BLaER1 treated with 17β-estradiol and CSF1 and Interleukin-3, amounts not matched to agents 10 nM and 100 nM (cell line): Measurements from ENCODE around the gene FSTL4.
A peak's percentile ranks its signal among the peaks of the same experiment; 100 is the strongest.

Source experiments
- H3K27ac ChIP-seq, 11 experiments: shearing (Covaris generic); formaldehyde crosslinking; 2 replicates each; pipeline ENCODE4 v1.8.1; 2022
- H3K27me3 ChIP-seq, 11 experiments: shearing (Covaris generic); formaldehyde crosslinking; 2 replicates each; pipeline ENCODE4 v1.8.1; 2022
- H3K36me3 ChIP-seq, 11 experiments: shearing (Covaris generic); formaldehyde crosslinking; 2 replicates each; pipeline ENCODE4 v1.8.1; 2022
- H3K4me1 ChIP-seq, 10 experiments: shearing (Covaris generic); formaldehyde crosslinking; 2 replicates each; pipeline ENCODE4 v1.8.1; 2022
- H3K4me2 ChIP-seq, 11 experiments: shearing (Covaris generic); formaldehyde crosslinking; 2 replicates each; pipeline ENCODE4 v1.8.1; 2022
- H3K4me3 ChIP-seq, 10 experiments: shearing (Covaris generic); formaldehyde crosslinking; 2 replicates each; pipeline ENCODE4 v1.8.1; 2022
- H3K9ac ChIP-seq, 11 experiments: shearing (Covaris generic); formaldehyde crosslinking; 2 replicates each; pipeline ENCODE4 v1.8.1; 2022
- H3K9me3 ChIP-seq, 11 experiments: shearing (Covaris generic); formaldehyde crosslinking; replicated peaks in 1 of 11; 2 replicates each; pipeline ENCODE4 v1.8.1; 2022
- H4K20me1 ChIP-seq, 11 experiments: shearing (Covaris generic); formaldehyde crosslinking; 2 replicates each; pipeline ENCODE4 v1.8.1; 2022
- Cebpa-rat ChIP-seq, 11 experiments: shearing (Covaris generic); IDR thresholded peaks; 2 replicates each; pipeline ENCODE4 v1.8.1; 2022

Gene FSTL4

GRCh38 chr5:133357758-133358157 is 254.6 kb downstream of the FSTL4 start:
- no peak for TF ChIP-seq Cebpa-rat (IDR thresholded peaks at IDR 0.05)
- H3K4me2 ChIP-seq = no peak overlapping the region
- H3K4me3 ChIP-seq = no peak overlapping the region

GRCh38 chr5:133356984-133357421 is 255.3 kb downstream of the FSTL4 start:
- Histone ChIP-seq H3K4me1 (peaks cover 0 to 9% (median 0%) of the 10 kb centered on the region in 10 experiments; a peak in 2 of 20 replicates), H3K4me2 (no peak overlapping the region), H3K36me3 (no peaks in the 10 kb centered on the region), H3K27me3 (no peaks in the 10 kb centered on the region), H3K9me3 (no peaks in the 10 kb centered on the region), H3K9ac (no peak overlapping the region), H3K27ac (no peak overlapping the region), H4K20me1 (no peaks in the 10 kb centered on the region), H3K4me3 (no peak overlapping the region)
- no peak for TF ChIP-seq Cebpa-rat (IDR thresholded peaks at IDR 0.05)

More at GRCh38 chr5:133357758-133358157, 254.6 kb downstream of the FSTL4 start:
- Histone ChIP-seq H3K9ac (no peak overlapping the region), H3K27me3 (no peaks in the 10 kb centered on the region), H3K9me3 (no peaks in the 10 kb centered on the region), H3K27ac (no peak overlapping the region), H4K20me1 (no peaks in the 10 kb centered on the region), H3K4me1 (peaks cover 0 to 9% (median 0%) of the 10 kb centered on the region in 10 experiments; a peak in 2 of 20 replicates), H3K36me3 (no peaks in the 10 kb centered on the region)

GRCh38 chr5:133356396-133356983 is 255.9 kb downstream of the FSTL4 start:
- Histone ChIP-seq H3K36me3 (no peaks in the 10 kb centered on the region), H3K4me1 (peaks cover 0 to 9% (median 0%) of the 10 kb centered on the region in 10 experiments; a peak in 2 of 20 replicates), H4K20me1 (no peaks in the 10 kb centered on the region), H3K9ac (no peak overlapping the region), H3K4me2 (no peak overlapping the region), H3K9me3 (no peaks in the 10 kb centered on the region), H3K27me3 (no peaks in the 10 kb centered on the region), H3K4me3 (no peak overlapping the region), H3K27ac (no peak overlapping the region)
- no peak for TF ChIP-seq Cebpa-rat (IDR thresholded peaks at IDR 0.05)

- H3K9ac ChIP-seq = no peak overlapping the region
- no peaks in the 10 kb centered on the region for H3K27me3 ChIP-seq
- H4K20me1 ChIP-seq = no peaks in the 10 kb centered on the region
Measured at GRCh38 chr5:133354323-133355185, 257.8 kb downstream of the FSTL4 start.

GRCh38 chr5:133353741-133354140 is 258.6 kb downstream of the FSTL4 start:
- Histone ChIP-seq H3K36me3 (no peaks in the 10 kb centered on the region), H3K4me2 (no peak overlapping the region)

More at GRCh38 chr5:133354323-133355185, 257.8 kb downstream of the FSTL4 start:
- Histone ChIP-seq H3K27ac (no peak overlapping the region), H3K4me2 (peak overlapping the region in 2 of 11 experiments; percentile 3 to 12; a peak in 1 of 22 replicates), H3K9me3 (no peaks in the 10 kb centered on the region), H3K4me3 (no peak overlapping the region), H3K4me1 (peaks cover 0 to 9% (median 0%) of the 10 kb centered on the region in 10 experiments; a peak in 2 of 20 replicates), H3K36me3 (no peaks in the 10 kb centered on the region)
- no peak for TF ChIP-seq Cebpa-rat (IDR thresholded peaks at IDR 0.05)

GRCh38 chr5:133348406-133348805 is 263.9 kb downstream of the FSTL4 start:
- Histone ChIP-seq H3K27me3 (no peaks in the 10 kb centered on the region), H3K4me1 (no peaks in the 10 kb centered on the region; a peak in 1 of 20 replicates), H3K36me3 (no peaks in the 10 kb centered on the region), H3K9me3 (no peaks in the 10 kb centered on the region), H3K4me2 (no peak overlapping the region), H3K27ac (no peak overlapping the region), H3K4me3 (no peak overlapping the region), H4K20me1 (no peaks in the 10 kb centered on the region), H3K9ac (no peak overlapping the region)
- TF ChIP-seq Cebpa-rat (IDR thresholded peaks at IDR 0.05) = no peak

More at GRCh38 chr5:133353741-133354140, 258.6 kb downstream of the FSTL4 start:
- H3K27ac ChIP-seq = no peak overlapping the region
- H3K4me3 ChIP-seq = no peak overlapping the region
- H3K9me3 ChIP-seq = no peaks in the 10 kb centered on the region
- peaks cover 0 to 9% (median 0%) of the 10 kb centered on the region in 10 experiments; a peak in 2 of 20 replicates for H3K4me1 ChIP-seq
- H4K20me1 ChIP-seq = no peaks in the 10 kb centered on the region
- no peaks in the 10 kb centered on the region for H3K27me3 ChIP-seq
- no peak overlapping the region for H3K9ac ChIP-seq
- no peak for TF ChIP-seq Cebpa-rat (IDR thresholded peaks at IDR 0.05)

GRCh38 chr5:133347039-133347438 is 265.3 kb downstream of the FSTL4 start:
- H3K27me3 ChIP-seq = no peaks in the 10 kb centered on the region
- TF ChIP-seq Cebpa-rat (IDR thresholded peaks at IDR 0.05) = no peak

GRCh38 chr5:133344266-133344665 is 268.1 kb downstream of the FSTL4 start:
- Histone ChIP-seq H4K20me1 (no peaks in the 10 kb centered on the region), H3K9me3 (no peaks in the 10 kb centered on the region), H3K9ac (no peak overlapping the region), H3K4me2 (no peak overlapping the region), H3K4me1 (peaks cover 0 to 8% (median 0%) of the 10 kb centered on the region in 10 experiments; a peak in 5 of 20 replicates), H3K27ac (no peak overlapping the region), H3K36me3 (no peaks in the 10 kb centered on the region), H3K27me3 (no peaks in the 10 kb centered on the region), H3K4me3 (no peak overlapping the region)
- no peak for TF ChIP-seq Cebpa-rat (IDR thresholded peaks at IDR 0.05)

More at GRCh38 chr5:133347039-133347438, 265.3 kb downstream of the FSTL4 start:
- no peaks in the 10 kb centered on the region; a peak in 1 of 20 replicates for H3K4me1 ChIP-seq
- H3K36me3 ChIP-seq = no peaks in the 10 kb centered on the region
- H3K4me2 ChIP-seq = no peak overlapping the region
- H3K9me3 ChIP-seq = no peaks in the 10 kb centered on the region
- no peak overlapping the region for H3K27ac ChIP-seq
- no peaks in the 10 kb centered on the region for H4K20me1 ChIP-seq
- no peak overlapping the region for H3K4me3 ChIP-seq
- no peak overlapping the region for H3K9ac ChIP-seq

- Histone ChIP-seq H3K4me3 (no peak overlapping the region), H3K27ac (no peak overlapping the region), H3K36me3 (no peaks in the 10 kb centered on the region), H3K27me3 (no peaks in the 10 kb centered on the region), H3K9me3 (no peaks in the 10 kb centered on the region), H4K20me1 (no peaks in the 10 kb centered on the region), H3K9ac (no peak overlapping the region), H3K4me2 (no peak overlapping the region), H3K4me1 (peaks cover 0 to 8% (median 0%) of the 10 kb centered on the region in 10 experiments; a peak in 5 of 20 replicates)
- TF ChIP-seq Cebpa-rat (IDR thresholded peaks at IDR 0.05) = no peak
Measured at GRCh38 chr5:133343196-133343595, 269.1 kb downstream of the FSTL4 start.
